PFSK-1 (cell line): Measurements from ENCODE around the gene GPC6.

Source experiments
- FOXP2 ChIP-seq: optimal IDR thresholded peaks from 2 replicates; pipeline ENCODE3; 2011; ENCODE audit warnings: borderline replicate concordance, control low read depth, inconsistent platforms; ENCODE audit not compliant: insufficient read depth; ENCODE audit errors: extremely low read length, extremely low read depth
- POLR2AphosphoS5 ChIP-seq: IDR thresholded peaks from 2 replicates; pipeline ENCODE4 v1.6.1; 2012; ENCODE audit warnings: low read depth, mild to moderate bottlenecking, control low read depth, low read length, moderate library complexity
- SIN3A ChIP-seq: IDR thresholded peaks from 2 replicates; pipeline ENCODE4 v1.6.1; 2012; ENCODE audit warnings: mild to moderate bottlenecking, low read length, moderate library complexity, borderline replicate concordance; ENCODE audit not compliant: insufficient read depth
- TAF1 ChIP-seq: IDR thresholded peaks from 2 replicates; pipeline ENCODE4 v1.6.1; 2012; ENCODE audit warnings: low read length, control low read depth, borderline replicate concordance; ENCODE audit not compliant: insufficient read depth
- TF ChIP-seq, protein P1 (sequence below), 2 experiments: IDR thresholded peaks; 2 replicates each; pipeline versions ENCODE4 v1.6.1 to v1.8.0; 2011 to 2012; ENCODE audit warnings: low read depth in 2 of 2, low read length in 2 of 2, control low read depth in 1 of 2, inconsistent platforms in 1 of 2, mild to moderate bottlenecking in 1 of 2, moderate library complexity in 1 of 2; ENCODE audit not compliant: insufficient read depth in 1 of 2

GPC6 gene

GRCh38 chr13:93740334-93740733, 513.7 kb downstream of the GPC6 start:
- no peak for TF ChIP-seq FOXP2

DNA sequence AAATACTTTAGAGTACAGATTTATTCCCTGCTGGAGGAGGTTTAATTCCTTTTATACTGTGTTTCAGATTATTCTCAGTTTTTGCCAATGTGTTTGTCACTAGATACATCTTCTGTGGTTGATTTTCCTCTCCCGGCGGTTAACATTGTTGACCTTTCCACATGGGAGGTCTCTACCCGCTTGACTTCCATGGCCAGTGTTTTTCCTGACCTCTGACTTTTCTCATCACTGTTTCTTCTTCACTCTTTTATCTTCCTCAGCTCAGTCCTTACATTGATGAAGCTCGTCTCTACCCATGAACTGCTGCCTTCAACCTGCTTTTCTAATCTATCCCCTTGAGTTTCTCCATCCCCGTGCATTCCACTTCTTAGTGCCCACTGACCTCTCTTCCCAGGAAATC, 517.4 kb downstream of the GPC6 start:
- TF ChIP-seq, protein P1, sequence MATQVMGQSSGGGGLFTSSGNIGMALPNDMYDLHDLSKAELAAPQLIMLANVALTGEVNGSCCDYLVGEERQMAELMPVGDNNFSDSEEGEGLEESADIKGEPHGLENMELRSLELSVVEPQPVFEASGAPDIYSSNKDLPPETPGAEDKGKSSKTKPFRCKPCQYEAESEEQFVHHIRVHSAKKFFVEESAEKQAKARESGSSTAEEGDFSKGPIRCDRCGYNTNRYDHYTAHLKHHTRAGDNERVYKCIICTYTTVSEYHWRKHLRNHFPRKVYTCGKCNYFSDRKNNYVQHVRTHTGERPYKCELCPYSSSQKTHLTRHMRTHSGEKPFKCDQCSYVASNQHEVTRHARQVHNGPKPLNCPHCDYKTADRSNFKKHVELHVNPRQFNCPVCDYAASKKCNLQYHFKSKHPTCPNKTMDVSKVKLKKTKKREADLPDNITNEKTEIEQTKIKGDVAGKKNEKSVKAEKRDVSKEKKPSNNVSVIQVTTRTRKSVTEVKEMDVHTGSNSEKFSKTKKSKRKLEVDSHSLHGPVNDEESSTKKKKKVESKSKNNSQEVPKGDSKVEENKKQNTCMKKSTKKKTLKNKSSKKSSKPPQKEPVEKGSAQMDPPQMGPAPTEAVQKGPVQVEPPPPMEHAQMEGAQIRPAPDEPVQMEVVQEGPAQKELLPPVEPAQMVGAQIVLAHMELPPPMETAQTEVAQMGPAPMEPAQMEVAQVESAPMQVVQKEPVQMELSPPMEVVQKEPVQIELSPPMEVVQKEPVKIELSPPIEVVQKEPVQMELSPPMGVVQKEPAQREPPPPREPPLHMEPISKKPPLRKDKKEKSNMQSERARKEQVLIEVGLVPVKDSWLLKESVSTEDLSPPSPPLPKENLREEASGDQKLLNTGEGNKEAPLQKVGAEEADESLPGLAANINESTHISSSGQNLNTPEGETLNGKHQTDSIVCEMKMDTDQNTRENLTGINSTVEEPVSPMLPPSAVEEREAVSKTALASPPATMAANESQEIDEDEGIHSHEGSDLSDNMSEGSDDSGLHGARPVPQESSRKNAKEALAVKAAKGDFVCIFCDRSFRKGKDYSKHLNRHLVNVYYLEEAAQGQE (IDR thresholded peaks at IDR 0.05; ENCODE audit: insufficient read depth in 1 of 2, low read depth in 2 of 2, low read length in 2 of 2) = no peak
- TF ChIP-seq POLR2AphosphoS5 (no peak), TAF1 (no peak), SIN3A (no peak), FOXP2 (no peak)

GRCh38 chr13:93744886-93745285, 518.3 kb downstream of the GPC6 start:
- TF ChIP-seq FOXP2 = no peak
- TF ChIP-seq, protein P1 (IDR thresholded peaks at IDR 0.05; ENCODE audit: insufficient read depth in 1 of 2, low read depth in 2 of 2, low read length in 2 of 2) = no peak
- TF ChIP-seq SIN3A = no peak

DNA sequence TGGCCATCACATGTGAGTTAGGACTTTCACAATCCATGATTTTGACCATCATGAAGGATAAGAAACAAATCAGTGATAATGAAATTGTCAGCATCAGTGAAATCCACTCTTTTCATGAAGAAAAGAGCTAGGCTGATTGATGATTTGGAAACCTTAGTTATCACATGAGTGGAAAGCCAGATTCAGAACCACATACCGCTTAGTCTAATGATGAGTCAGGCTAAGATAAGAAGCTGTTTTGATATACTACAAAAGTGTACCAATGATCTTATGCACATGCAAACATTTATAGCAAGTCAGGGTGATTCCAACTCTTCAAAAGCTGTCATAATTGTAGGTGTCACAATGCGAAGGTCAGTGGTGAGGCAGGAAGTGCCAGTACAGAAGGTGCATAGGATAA, 519.3 kb downstream of the GPC6 start:
- no peak for TF ChIP-seq SIN3A
- TF ChIP-seq POLR2AphosphoS5 = no peak
- TF ChIP-seq TAF1 = no peak
- TF ChIP-seq, protein P1 (IDR thresholded peaks at IDR 0.05; ENCODE audit: insufficient read depth in 1 of 2, low read depth in 2 of 2, low read length in 2 of 2) = no peak
- TF ChIP-seq FOXP2 = no peak

GRCh38 chr13:93746589-93746988, 520.0 kb downstream of the GPC6 start:
- TF ChIP-seq SIN3A = no peak
- TF ChIP-seq POLR2AphosphoS5 = no peak
- TF ChIP-seq FOXP2 = no peak
- no peak for TF ChIP-seq TAF1
- TF ChIP-seq, protein P1 (IDR thresholded peaks at IDR 0.05; ENCODE audit: insufficient read depth in 1 of 2, low read depth in 2 of 2, low read length in 2 of 2) = no peak
